GM21576 (cell line): ENCODE data around the gene PCMT1.
"Not testable (repeated sequence)": the region's sequence is repeated elsewhere in the genome, so short reads cannot be mapped to it uniquely, and the experiment has no call there.

ENCODE experiments used
- ATAC-seq: cut with Tn5 transposase; IDR thresholded peaks from one replicate; pipeline ENCODE4 v1.9.1; 2021; ENCODE audit warnings: mild to moderate bottlenecking, moderate library complexity; ENCODE audit not compliant: unreplicated experiment

Gene PCMT1

DNA sequence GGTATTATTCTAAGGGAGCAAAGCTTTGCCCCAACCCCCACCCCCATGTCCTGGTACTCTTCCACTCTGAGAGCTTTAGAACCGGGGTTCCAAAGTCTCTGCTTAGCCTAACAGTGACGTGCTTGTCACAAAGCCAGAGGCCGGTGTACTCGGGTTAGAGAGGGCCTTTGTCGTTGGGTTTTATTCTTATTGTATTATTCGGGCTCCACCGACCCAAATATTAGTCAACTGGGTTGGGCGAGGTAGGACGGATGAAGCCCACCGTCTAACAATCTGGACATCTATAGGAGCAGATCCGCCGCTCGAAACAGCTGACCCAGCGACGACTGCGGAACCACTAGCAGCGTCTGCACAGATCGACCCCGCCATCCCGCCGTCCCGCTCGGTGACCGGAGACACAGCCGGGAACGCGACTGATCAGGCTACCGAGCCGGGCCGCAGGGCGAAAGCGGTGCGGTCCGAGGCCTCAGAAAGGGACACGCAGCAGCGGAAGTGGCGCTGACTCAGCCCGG lies 403 bp upstream of the PCMT1 start:
- ATAC-seq, result not testable (repeated sequence)

GRCh38 chr6:149750136-149750609 lies 632 bp downstream of the PCMT1 start:
- peak; percentile 27 for ATAC-seq

DNA sequence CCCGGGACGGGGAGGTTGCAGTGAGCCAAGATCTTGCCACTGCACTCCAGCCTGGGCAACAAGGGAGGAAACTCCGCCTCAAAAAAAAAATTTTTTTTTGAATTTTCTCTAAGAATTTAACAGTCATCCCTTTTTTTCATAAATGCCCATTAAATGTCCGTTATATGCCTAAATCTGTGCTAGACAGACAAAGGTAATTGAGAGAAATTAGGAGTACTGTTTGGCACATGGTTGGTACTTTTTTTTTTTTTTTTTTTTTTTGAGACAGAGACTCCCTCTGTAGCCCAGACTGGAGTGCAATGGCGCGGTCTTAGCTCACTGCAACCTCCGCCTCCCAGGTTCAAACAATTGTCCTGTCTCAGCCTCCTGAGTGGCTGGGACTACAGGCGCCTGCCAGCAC lies 1.7 kb downstream of the PCMT1 start:
- ATAC-seq, result no peak

DNA sequence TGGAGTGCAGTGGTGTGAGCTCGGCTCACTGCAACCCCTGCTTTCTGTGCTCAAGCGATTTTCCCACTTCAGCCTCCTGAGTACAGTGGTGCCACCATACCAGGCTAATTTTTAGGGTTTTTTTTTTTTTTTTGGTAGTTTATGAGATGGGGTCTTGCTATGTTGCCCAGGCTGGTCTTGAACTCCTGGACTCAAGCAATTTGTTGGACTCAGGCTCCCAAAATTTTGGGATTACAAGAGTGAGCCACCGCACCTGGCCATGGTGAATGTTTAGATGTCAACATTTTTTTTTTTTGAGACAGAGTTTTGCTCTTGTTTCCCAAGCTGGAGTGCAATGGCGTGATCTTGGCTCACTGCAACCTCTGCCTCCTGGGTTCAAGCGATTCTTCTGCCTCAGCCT lies 2.4 kb downstream of the PCMT1 start:
- not testable (repeated sequence) for ATAC-seq

- ATAC-seq, result no peak
These were observed 3.2 kb downstream of the PCMT1 start for GRCh38 chr6:149752600-149753373.

DNA sequence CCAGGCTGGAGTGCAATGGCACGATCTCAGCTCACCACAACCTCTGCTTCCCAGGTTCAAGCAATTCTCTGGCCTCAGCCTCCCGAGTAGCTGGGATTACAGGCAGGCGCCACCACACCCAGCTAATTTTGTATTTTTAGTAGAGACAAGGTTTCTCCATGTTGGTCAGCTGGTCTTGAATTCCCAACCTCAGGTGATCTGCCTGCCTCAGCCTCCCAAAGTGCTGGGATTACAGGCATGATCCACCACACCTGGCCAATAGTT lies 3.8 kb downstream of the PCMT1 start:
- ATAC-seq, result not testable (repeated sequence)

GRCh38 chr6:149754548-149754947 lies 5.0 kb downstream of the PCMT1 start:
- no peak for ATAC-seq

- peak; percentile 55 for ATAC-seq
These were observed 6.0 kb downstream of the PCMT1 start for GRCh38 chr6:149755300-149756260.

DNA sequence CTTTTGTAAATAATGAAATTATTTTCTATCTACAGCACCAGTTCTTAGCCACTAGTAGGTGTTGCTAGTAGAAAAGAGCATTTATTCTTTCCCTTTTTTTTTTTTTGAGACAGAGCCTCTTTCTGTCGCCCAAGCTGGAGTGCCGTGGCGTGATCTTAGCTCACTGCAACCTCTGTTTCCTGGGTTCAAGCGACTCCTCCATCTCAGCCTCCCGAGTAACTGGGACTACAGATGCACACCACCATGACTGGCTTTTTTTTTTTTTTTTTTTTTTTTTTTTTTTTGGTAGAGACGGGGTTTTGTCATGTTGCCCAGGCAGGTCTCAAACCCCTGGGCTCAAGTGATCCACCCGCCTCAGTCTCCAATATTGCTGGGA lies 6.7 kb downstream of the PCMT1 start:
- ATAC-seq, result no peak

DNA sequence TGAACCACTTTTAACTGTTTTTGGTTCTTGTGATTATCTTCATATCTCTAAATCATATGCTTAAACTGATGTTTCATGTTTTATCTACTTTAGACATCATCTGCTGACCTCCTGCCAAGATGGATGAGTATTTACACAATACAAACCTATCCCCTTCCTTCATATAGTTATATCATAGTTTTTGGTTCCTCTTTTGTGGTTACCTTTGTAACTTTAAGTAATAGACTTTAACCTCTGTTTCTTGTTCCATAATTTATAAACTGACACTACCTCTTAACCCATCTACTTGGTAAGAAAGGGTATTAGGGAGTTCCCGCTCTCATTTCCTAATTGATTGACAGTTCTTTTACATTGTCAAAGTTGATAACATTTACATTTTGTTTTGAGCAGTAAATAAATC lies 11.9 kb downstream of the PCMT1 start:
- ATAC-seq, result peak; percentile 96

- no peak for ATAC-seq
These were observed 14.3 kb downstream of the PCMT1 start for GRCh38 chr6:149763866-149764265.

DNA sequence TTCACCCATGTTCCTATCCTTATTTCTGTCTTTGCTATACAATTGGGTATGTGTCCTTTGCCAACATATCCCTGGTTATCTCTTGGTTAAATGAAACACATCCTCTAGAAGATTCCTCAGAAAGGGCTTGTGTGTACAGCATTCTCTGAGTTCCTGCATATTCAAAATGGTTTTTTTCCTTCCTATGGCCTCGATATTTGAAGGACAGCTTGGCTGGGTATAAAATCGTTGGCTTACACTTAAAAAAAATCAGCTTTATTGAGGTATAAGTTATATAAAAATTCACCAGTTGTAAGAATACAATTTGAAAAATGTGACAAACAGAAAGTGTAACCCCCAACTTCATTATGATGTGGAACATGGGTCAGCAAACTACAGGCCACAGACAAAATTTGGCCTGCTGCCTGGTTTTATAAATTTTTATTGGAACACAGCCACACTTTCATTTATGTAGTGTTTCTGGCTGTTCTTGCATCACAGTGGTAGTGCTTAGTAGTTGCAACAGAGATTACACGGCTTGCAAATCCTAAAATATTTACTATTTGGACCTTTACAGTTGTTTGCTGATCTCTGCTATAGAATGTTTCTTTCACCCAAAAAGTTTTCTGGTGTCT lies 16.7 kb downstream of the PCMT1 start:
- ATAC-seq, result no peak

DNA sequence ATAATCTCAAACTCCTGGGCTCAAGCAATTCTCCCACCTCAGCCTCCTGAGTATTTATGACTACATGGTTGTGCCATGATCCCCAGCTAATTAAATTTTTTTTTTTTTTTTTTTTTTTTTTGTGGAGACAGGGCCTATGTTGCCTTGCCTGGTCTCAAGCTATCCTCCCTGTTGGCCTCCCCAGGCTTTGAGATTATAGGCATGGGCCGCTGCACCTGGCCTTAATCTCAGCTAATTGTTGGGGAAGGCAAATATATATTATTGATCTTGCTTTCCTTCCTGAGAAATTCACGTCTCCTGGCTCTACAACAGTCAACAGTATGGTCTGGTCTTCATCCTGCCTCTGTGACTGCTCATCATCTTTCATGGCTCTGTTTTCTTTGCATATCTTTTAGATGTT lies 20.1 kb downstream of the PCMT1 start:
- ATAC-seq, result no peak

- ATAC-seq, result no peak
These were observed 21.6 kb downstream of the PCMT1 start for GRCh38 chr6:149771185-149771584.

GRCh38 chr6:149771925-149772324 lies 22.4 kb downstream of the PCMT1 start:
- no peak for ATAC-seq

DNA sequence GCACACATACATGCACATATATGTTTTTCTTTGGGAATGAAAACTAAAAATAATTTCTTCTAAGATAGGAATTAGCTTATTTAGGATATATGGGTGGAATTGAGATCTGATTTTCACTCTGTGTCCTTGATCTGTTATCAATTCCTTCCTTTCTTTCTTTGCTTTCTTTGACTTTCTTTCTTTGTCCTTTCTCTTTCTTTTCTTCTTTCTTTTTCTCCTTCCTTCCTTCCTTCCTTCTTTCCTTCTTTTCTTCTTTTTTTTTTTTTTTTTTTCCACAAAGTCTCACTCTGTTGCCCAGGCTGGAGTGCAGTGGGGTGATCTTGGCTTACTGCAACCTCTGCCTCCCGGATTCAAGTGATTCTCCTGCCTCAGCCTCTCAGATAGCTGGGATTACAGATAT lies 28.1 kb downstream of the PCMT1 start:
- ATAC-seq, result no peak

GRCh38 chr6:149779644-149779963 lies 30.1 kb downstream of the PCMT1 start:
- no peak for ATAC-seq

DNA sequence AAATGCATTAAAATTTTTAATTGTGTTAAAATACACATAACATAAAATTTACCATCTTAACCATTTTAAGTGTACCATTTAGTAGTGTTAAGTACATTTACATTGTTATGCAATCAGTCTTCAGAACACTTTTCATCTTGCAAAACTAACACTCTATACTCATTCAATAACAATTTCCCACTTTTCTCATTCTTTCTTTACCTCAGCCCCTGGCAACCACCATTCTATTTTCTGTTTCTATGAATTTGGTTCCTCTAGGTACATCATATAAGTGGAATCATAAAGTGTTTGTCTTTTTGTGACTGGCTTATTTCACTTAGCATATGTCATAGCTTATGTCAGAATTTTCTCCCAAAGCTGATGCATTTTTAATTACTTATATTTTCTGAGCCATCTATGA lies 32.2 kb downstream of the PCMT1 start:
- ATAC-seq, result no peak

DNA sequence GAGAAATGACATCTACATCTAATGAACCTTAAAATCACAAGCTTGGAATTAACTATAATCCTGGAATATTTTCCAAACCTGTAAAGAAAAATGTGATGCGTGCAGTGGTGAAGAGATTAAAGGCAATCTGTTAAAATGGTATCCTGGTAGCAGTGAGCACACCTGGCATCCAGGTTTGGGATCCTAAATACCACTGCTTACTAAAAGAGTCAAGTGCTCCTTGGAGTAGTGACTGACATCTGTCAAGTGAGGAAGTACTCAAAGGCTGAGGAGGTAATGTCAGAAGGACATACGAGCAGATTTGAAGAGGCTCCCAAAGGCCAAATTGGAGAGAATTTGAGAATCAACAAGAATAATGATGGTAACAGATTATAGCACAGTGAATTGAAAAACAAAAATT lies 32.8 kb downstream of the PCMT1 start:
- ATAC-seq, result no peak

DNA sequence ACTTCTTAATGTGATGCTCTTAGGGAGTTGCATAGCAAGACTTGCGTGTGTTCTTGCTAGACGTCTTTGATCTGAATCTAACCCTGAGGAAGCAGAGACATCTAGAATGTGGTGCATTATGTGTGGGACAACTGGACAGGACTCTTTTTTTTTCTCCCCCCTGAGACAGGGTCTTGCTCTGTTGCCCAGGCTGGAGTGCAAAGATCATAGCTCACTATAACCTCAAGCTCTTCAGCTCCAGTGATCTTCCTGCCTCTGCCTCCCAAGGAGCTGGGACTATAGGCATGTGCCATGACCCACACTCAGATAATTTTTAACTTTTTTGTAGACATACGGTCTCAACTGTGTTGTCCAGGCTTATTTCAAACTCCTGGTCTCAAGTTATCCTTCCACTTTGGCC lies 34.0 kb downstream of the PCMT1 start:
- no peak for ATAC-seq

- ATAC-seq, result no peak
These were observed 56.6 kb downstream of the PCMT1 start for GRCh38 chr6:149806127-149806526.

- ATAC-seq, result no peak
These were observed 60.3 kb downstream of the PCMT1 start for GRCh38 chr6:149809798-149810197.
